ENCODE measurements around the gene ZCCHC10. TPM values are rescaled to one million over a fixed set of nuclear protein-coding genes. Genes with fewer than 3 reads are reported as not detected.

Gene ZCCHC10
- polyA plus RNA-seq, 2 donors: 22.0 to 23.4 TPM

DNA sequence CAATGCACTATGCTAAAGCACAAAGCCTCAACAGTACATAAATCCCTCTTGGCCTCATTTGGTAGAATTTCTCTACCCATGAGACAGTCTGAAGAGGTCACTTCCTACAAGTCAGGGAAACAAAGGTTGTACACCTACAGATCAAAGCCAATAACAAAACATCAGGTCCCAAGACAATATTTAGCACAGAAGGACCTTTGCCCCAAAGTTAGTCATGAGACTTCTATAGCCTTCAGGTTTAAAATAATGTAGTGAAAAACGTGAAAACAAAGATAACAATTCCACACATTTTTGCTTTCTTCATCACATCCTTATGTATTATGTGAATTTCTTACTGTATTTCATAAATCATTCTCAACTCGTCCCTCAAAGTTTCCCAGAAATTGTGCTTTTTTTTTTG, 78.7 kb downstream of the ZCCHC10 start:
- Histone ChIP-seq H3K9me3 (ENCODE audit: control insufficient read depth in 2 of 2, insufficient read depth in 1 of 2, low read depth in 1 of 2, low read length in 1 of 2) (no peaks in the 10 kb centered on the region), H3K27me3 (ENCODE audit: control insufficient read depth in 1 of 2, insufficient read depth in 2 of 2, low read length in 2 of 2) (no peaks in the 10 kb centered on the region), H3K27ac (ENCODE audit: low read depth in 2 of 2, low read length in 1 of 2) (no peak overlapping the region), H3K4me3 (ENCODE audit: low read depth in 1 of 2, low read length in 2 of 2) (no peak overlapping the region), H3K4me1 (ENCODE audit: control insufficient read depth in 2 of 2, insufficient read depth in 2 of 2, low read length in 1 of 2) (peaks cover 3 to 10% of the 10 kb centered on the region in 2 donors), H3K36me3 (ENCODE audit: control insufficient read depth in 2 of 2, insufficient read depth in 2 of 2, low read length in 1 of 2) (peaks cover 0 to 1% of the 10 kb centered on the region in 2 donors)
- 29 to 46% methylated on average over 2 of the region's 2 CpGs for WGBS, 2 donors

Other genes with a start within 250 kb of the ZCCHC10 start
- gene SEPTIN8, start 249.3 kb downstream of the ZCCHC10 start, polyA plus RNA-seq: 10 to 100 TPM; 22.1 to 23.3 TPM
- gene SOWAHA, start 213.2 kb downstream of the ZCCHC10 start, polyA plus RNA-seq: under 1 TPM; 0.07 to 0.18 TPM
- gene SHROOM1, start 195.9 kb downstream of the ZCCHC10 start, polyA plus RNA-seq: 1 to 10 TPM; 3.3 to 5.6 TPM
- under 1 TPM; 0.16 to 0.55 TPM for gene GDF9, start 160.1 kb downstream of the ZCCHC10 start, polyA plus RNA-seq
- 100 to 1,000 TPM; 351 to 424 TPM for gene UQCRQ, start 159.9 kb downstream of the ZCCHC10 start, polyA plus RNA-seq
- 1 to 10 TPM in 1 of 2 donors, under 1 TPM in 1; 0.73 to 2.2 TPM for gene LEAP2, start 152.9 kb downstream of the ZCCHC10 start, polyA plus RNA-seq
- 10 to 100 TPM; 10.4 to 12.6 TPM for gene AFF4, start 62.9 kb downstream of the ZCCHC10 start, polyA plus RNA-seq
- gene HSPA4, start 25.5 kb upstream of the ZCCHC10 start, polyA plus RNA-seq: 100 to 1,000 TPM in 1 of 2 donors, 10 to 100 TPM in 1; 60.6 to 103 TPM